HG03064 (cell line): ENCODE results near the gene MAGOHB.

Source experiments
- ATAC-seq: cut with Tn5 transposase; IDR thresholded peaks from one replicate; pipeline ENCODE4 v1.9.1; 2021; ENCODE audit warnings: low read depth; ENCODE audit not compliant: unreplicated experiment

Gene MAGOHB

GRCh38 chr12:10557766-10558165 lies 55.6 kb downstream of the MAGOHB start:
- no peak for ATAC-seq

- no peak for ATAC-seq
These were observed 56.1 kb downstream of the MAGOHB start for GRCh38 chr12:10557329-10557728.

- ATAC-seq = no peak
These were observed 58.5 kb downstream of the MAGOHB start for GRCh38 chr12:10554756-10555481.

GRCh38 chr12:10554228-10554755 lies 59.1 kb downstream of the MAGOHB start:
- no peak for ATAC-seq
